Motor neuron (in vitro differentiated cells): ENCODE measurements around the gene ZIM2. TPM values are rescaled to one million over a fixed set of nuclear protein-coding genes. Genes with fewer than 3 reads are reported as not detected.
A peak's percentile ranks its signal among the peaks of the same experiment; 100 is the strongest.
"Not testable (repeated sequence)": the region's sequence is repeated elsewhere in the genome, so short reads cannot be mapped to it uniquely, and the experiment has no call there.

Source experiments
- ATAC-seq, 8 experiments: fragments of 200-7000 bp; cut with Tn5 transposase; replicated peaks in 6 of 8; 2 replicates each; pipeline ENCODE4 v1.8.0; 2021; ENCODE audit warnings: mild to moderate bottlenecking in 8 of 8, moderate library complexity in 8 of 8
- H3K27ac ChIP-seq, 2 donors: fragments of 250-450 bp; sonication (Bioruptor Pico); 2 replicates each; pipeline ENCODE4 v1.9.0; 2021; ENCODE audit warnings: antibody characterized with exemption in 2 of 2, mild to moderate bottlenecking in 2 of 2, moderate library complexity in 1 of 2
- H3K4me1 ChIP-seq, 2 donors: fragments of 250-450 bp; sonication (Bioruptor Pico); replicated peaks in 1 of 2; 2 replicates each; pipeline ENCODE4 v1.6.1; 2021; ENCODE audit warnings: antibody characterized with exemption in 2 of 2, mild to moderate bottlenecking in 2 of 2, moderate library complexity in 1 of 2
- H3K4me3 ChIP-seq, 5 donors: fragments of 250-450 bp; sonication (Bioruptor Pico); 2 replicates each; pipeline ENCODE4 v1.9.0; 2021; ENCODE audit warnings: antibody characterized with exemption in 5 of 5, mild to moderate bottlenecking in 5 of 5, moderate library complexity in 4 of 5
- WGBS, 10 experiments: fragments of 450-650 bp; shearing (Covaris generic); methylation state at CpG; one replicate each; pipeline ENCODE4 v1.0.0; 2022; 5-methylcytosine and 5-hydroxymethylcytosine counted together
- in situ Hi-C, 9 experiments: fragments of 400-800 bp; cut with MboI; loops; one replicate each; pipeline ENCODE4 v1.15.0; 2021; ENCODE audit warnings: low sequenced_read_pairs in 9 of 9, low pct_unique_long_range_greater_than_20kb in 2 of 9; ENCODE audit not compliant: unreplicated experiment in 9 of 9
- total RNA-seq, 8 experiments: library from RNA; unstranded; fragments of 300-600 nt; gene quantifications; 2 replicates each; pipeline versions ENCODE4 v1.2.3 to v1.2.4, GENCODE V29; 2022

The ZIM2 gene
- total RNA-seq, 8 experiments from 2014 or later, result 0.97 to 1.00 TPM; not detected in 6

DNA sequence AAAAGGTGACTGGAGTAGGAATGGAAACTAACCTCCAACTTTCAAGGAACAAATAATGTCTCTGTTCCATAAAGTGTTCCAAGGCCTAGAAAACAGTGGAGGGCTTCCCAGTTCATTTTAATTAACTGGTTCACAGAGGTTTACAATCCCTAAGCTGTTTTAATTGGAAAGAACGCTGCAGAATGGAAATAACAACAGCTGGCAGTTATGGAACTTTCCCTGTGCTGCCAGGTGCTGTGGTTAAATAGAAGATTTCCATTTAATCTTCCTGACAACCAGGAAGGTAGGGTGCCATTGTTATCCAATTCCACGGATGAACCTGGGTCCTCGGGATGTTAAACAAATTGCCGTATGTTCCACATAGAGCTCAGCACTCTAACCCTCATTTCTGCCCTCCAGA lies 22.2 kb upstream of the ZIM2 start:
- no peaks in the 10 kb centered on the region for H3K4me1 ChIP-seq
- no peak overlapping the region for H3K4me3 ChIP-seq
- WGBS, 10 experiments, result 11 to 82% (median 51%) methylated on average over 1 to 4 of the region's 4 CpGs; no CpG with 5 or more reads in 2 of the 10 experiments
- H3K27ac ChIP-seq, result no peak overlapping the region
- no peak for ATAC-seq
- in situ Hi-C loops, result no loop called here

DNA sequence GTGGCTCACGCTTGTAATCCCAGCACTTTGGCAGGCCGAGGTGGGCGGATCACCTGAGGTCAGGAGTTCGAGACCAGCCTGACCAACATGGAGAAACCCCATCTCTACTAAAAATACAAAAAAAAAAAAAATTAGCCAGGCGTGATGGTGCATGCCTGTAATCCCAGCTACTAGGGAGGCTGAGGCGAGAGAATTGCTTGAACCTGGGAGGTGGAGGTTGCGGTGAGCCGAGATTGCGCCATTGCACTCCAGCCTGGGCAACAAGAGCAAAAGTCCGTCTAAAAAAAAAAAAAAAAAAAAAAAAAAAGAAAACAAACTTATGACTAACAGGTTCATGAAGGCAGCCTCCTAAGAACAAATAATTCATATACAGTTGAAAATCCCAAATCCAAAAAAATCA lies 19.9 kb upstream of the ZIM2 start:
- 6 to 60% (median 41%) methylated on average over 1 to 9 of the region's 10 CpGs; no CpG with 5 or more reads in 2 of the 10 experiments for WGBS, 10 experiments
- ATAC-seq, in situ Hi-C loops, H3K4me1 ChIP-seq, H3K4me3 ChIP-seq, H3K27ac ChIP-seq: not testable (repeated sequence)

DNA sequence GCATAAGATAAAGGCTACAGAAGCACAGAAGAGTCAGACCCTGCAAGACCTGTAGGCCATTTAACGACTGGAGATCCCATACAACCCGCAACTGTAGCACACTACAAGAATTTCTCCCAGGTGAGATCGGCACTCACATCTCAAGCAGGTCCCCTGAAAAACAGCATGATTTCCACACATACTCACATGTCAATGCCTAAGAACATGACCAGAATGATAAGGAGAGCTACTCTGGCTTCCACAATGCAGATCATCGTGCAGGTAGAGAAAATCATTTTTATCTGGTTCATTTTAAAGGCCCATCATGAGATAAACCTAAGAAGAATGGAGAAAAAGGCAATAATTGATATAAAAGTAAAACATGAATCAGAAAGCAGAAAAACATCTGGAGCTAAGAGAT lies 17.5 kb upstream of the ZIM2 start:
- in situ Hi-C loops, result no loop called here
- WGBS, 10 experiments, result 0 to 67% (median 27%) methylated on average over 1 to 4 of the region's 4 CpGs; no CpG with 5 or more reads in 1 of the 10 experiments

DNA sequence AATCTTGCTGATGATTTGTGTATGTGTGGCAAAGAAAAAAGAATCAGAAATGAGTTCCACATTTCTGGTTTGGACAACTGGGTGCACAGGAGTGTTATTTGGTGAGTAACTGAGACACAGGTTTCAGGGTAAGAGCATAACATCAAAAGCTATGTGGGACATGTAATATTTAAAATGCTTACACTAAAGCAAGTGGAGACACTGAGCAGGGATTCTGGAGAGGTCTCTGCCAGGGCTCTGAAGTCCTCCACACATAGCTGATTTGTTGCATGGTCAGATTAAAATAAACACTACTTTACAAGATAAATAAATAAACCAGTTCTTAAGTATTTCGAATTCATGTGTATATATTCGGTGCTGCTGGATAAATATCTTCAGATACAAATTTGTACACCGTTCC lies 16.3 kb upstream of the ZIM2 start:
- in situ Hi-C loops, result no loop called here
- Histone ChIP-seq H3K27ac (no peak overlapping the region), H3K4me1 (no peaks in the 10 kb centered on the region), H3K4me3 (no peak overlapping the region)
- no peak for ATAC-seq
- WGBS, 10 experiments, result 0 to 75% (median 19%) methylated on average over 2 to 3 of the region's 3 CpGs

More for the DNA sequence above, 17.5 kb upstream of the ZIM2 start:
- no peak overlapping the region for H3K4me3 ChIP-seq
- no peaks in the 10 kb centered on the region for H3K4me1 ChIP-seq
- ATAC-seq, result no peak
- no peak overlapping the region for H3K27ac ChIP-seq

- H3K4me3 ChIP-seq, ATAC-seq, H3K27ac ChIP-seq, H3K4me1 ChIP-seq, in situ Hi-C loops: not testable (repeated sequence)
- WGBS, 10 experiments, result 47 to 75% (median 60%) methylated on average over 1 to 2 of the region's 2 CpGs; no CpG with 5 or more reads in 5 of the 10 experiments
These were observed 11.8 kb upstream of the ZIM2 start for GRCh38 chr19:56852361-56852760.

DNA sequence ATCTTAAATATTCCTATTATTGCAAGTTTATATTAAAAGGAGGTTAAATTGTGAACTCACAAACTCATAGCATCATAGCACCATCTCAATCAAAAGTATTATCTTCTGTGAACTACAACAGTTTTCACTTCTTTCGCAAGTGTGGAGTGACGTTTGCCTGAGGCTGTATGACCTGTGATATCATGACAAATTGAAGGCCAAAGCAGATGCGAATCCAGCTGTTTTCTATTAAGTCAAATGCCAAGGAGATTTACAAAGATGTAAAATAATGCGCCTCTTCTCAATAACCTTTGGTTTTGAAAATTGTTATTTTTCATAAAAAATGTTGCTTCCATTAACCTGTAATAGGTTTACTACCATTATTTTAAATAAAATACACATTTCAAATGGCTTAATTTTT lies 7.6 kb upstream of the ZIM2 start:
- WGBS, 10 experiments, result 4 to 80% (median 36%) methylated on average over 2 to 4 of the region's 4 CpGs; no CpG with 5 or more reads in 3 of the 10 experiments
- H3K4me1 ChIP-seq, result no peaks in the 10 kb centered on the region
- H3K4me3 ChIP-seq, result no peak overlapping the region
- no peak overlapping the region for H3K27ac ChIP-seq
- in situ Hi-C loops, result no loop called here
- no peak for ATAC-seq

GRCh38 chr19:56842412-56842811 lies 1.9 kb upstream of the ZIM2 start:
- Histone ChIP-seq H3K4me3 (peak overlapping the region in 1 of 5 donors; percentile 52), H3K4me1 (no peaks in the 10 kb centered on the region), H3K27ac (no peak overlapping the region)
- ATAC-seq, result no peak
- 40 to 50% (median 44%) methylated on average over 1 of the region's 1 CpG; no CpG with 5 or more reads in 7 of the 10 experiments for WGBS, 10 experiments
- in situ Hi-C loops, result no loop called here

DNA sequence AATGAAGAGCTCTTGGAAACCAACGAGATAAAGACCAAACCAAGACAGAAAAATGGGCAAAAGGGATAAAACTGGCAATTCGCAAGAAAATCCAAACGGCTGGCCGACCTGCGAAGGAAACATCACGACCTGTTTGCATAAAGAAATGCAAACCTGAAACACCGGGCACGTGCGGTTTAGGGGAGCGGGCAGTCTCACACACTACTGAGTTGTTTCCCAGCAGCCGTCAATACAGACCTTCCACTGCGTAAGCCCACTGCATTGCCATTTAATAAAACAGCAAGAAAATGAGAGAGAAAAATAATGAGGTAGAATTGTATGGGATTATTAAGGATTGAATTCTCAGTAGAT lies 642 bp upstream of the ZIM2 start:
- H3K27ac ChIP-seq, result no peak overlapping the region

GRCh38 chr19:56839652-56840450 lies 675 bp downstream of the ZIM2 start:
- 27 to 100% (median 77%) methylated on average over 1 to 7 of the region's 48 CpGs; no CpG with 5 or more reads in 6 of the 10 experiments for WGBS, 10 experiments
- ATAC-seq, result peak in 1 of 8 experiments; percentile 52
- in situ Hi-C loops, result no loop called here
- Histone ChIP-seq H3K4me3 (peak overlapping the region in 1 of 5 donors; percentile 52), H3K27ac (no peak overlapping the region), H3K4me1 (no peaks in the 10 kb centered on the region)

More for the DNA sequence above, 642 bp upstream of the ZIM2 start:
- in situ Hi-C loops, result no loop called here
- Histone ChIP-seq H3K4me1 (no peaks in the 10 kb centered on the region), H3K4me3 (peak overlapping the region in 1 of 5 donors; percentile 52)
- WGBS, 10 experiments, result 0 to 87% (median 52%) methylated on average over 1 to 12 of the region's 12 CpGs
- no peak for ATAC-seq

GRCh38 chr19:56838909-56839651 lies 1.4 kb downstream of the ZIM2 start:
- Histone ChIP-seq H3K27ac (no peak overlapping the region), H3K4me1 (no peaks in the 10 kb centered on the region), H3K4me3 (peak overlapping the region in 1 of 5 donors; percentile 81)
- 16 to 89% (median 50%) methylated on average over 1 to 9 of the region's 34 CpGs; no CpG with 5 or more reads in 1 of the 10 experiments for WGBS, 10 experiments
- ATAC-seq, result peak in 1 of 8 experiments; percentile 60
- in situ Hi-C loops, result no loop called here

DNA sequence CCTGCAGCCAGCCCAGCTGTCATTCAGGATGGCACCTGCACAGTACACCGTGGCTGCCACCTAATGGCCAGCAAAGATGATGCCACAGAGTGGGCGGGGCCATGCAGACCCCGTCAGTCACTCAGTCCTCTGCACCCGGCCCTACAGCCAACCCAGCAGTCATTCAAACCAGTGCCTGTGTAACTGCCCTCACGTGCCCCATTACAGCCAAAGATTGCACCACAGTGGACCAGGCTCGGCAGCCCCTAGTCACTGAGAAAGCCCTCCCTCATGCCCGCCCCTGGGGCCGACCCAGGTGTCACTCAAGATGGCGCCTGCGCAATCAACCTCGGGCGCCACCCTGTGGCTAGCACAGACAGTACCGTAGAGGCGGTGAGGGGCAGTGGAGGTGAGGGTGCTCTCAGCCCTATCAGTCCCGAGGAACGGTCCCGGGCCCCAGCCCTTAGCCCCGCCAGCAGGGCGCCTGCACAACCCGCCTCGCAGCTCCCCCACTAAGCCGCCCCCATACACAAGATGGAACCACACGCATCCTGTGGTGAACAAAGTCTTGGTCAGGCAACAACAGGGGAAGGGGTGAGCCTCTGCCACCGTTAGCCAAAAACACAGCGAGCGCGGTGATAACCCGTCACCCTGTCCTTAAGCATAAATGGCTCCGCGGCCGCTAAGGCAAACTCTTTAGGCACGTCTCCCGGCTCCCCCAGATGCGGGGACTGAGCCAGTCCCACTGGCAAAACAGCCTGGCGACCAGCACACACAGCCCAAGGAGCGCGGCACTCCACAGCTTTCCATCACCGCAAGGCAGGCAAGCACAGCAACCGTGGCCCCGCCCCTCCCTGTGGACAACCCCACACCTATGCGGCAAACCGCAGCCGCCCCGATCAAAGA lies 2.3 kb downstream of the ZIM2 start:
- H3K27ac ChIP-seq, result no peak overlapping the region
- WGBS, 10 experiments, result 20 to 100% (median 57%) methylated on average over 1 to 4 of the region's 44 CpGs; no CpG with 5 or more reads in 7 of the 10 experiments
- in situ Hi-C loops, result no loop called here
- no peaks in the 10 kb centered on the region for H3K4me1 ChIP-seq
- peak in 1 of 8 experiments; percentile 47 for ATAC-seq
- H3K4me3 ChIP-seq, result peak overlapping the region in 1 of 5 donors; percentile 81

DNA sequence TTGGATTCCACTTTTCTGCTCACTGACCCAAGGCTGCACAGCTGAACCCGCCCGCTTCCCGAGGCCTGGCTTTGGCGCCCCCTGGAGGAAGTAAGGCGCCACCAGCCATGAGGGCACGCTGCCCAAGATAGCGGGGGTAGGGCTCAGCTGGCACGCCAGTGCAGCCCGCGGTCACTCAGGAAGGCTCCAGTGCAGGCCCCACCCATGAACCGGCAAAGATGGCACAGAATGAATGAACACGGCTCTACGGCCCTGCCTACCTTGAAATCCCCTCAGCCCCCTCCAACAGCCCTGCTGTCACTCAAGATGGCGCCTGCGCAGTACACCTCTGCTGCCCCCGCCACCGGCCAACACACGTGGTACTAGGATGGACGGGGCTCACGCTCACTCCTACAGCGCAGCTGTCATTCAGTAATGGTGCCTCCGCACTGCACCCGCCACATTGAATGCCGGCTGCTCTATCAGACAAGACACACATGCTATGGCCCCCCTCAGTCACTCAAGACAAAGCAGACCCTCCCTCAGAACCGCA lies 3.0 kb downstream of the ZIM2 start:
- no peaks in the 10 kb centered on the region for H3K4me1 ChIP-seq
- in situ Hi-C loops, result no loop called here
- WGBS, 10 experiments, result 25 to 72% (median 71%) methylated on average over 5 to 7 of the region's 25 CpGs; no CpG with 5 or more reads in 7 of the 10 experiments
- peak in 1 of 8 experiments; percentile 26 for ATAC-seq
- peak overlapping the region in 1 of 5 donors; percentile 81 for H3K4me3 ChIP-seq
- H3K27ac ChIP-seq, result no peak overlapping the region
